NK-92 treated with Interleukin-12 subunit alpha and Interleukin-12 subunit beta, amount 100 ng/mL, for 24 hours (cell line): Measurements from ENCODE around the gene OR10A5.
"Not testable (repeated sequence)": the region's sequence is repeated elsewhere in the genome, so short reads cannot be mapped to it uniquely, and the experiment has no call there.

Experiments used
- DNase-seq: peaks from one replicate; lab custom pipeline; 2025; lab: John Stamatoyannopoulos, UW

OR10A5 gene

DNA sequence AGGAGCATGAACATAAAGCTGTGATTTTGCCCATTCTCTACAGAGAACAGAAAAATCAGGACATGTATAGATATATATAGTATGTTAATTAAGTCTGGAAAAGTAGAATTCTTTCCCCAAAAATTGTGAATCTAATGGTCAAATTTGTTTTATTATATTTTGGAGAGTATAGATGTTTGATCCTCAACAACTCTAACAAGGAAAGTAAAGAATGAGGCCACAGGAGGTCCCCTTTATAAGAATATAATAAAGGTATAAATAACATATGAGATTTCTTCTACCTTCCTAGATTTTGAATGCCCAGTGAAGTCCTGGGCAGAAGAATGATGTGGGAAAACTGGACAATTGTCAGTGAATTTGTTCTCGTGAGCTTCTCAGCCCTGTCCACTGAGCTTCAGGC lies 30.8 kb downstream of the OR10A5 start, which contains the start of gene OR10A4:
OR10A4 (plus strand) TSS at position 301 of the 400 bp plus-strand sequence; CDS start at position 324, 23 bp downstream.
- DNase-seq = no peak

GRCh38 chr11:6876914-6877313 lies 31.4 kb downstream of the OR10A5 start:
- no peak for DNase-seq

GRCh38 chr11:6882751-6883150 lies 37.3 kb downstream of the OR10A5 start:
- DNase-seq = no peak

- DNase-seq = not testable (repeated sequence)
Measured at GRCh38 chr11:6887711-6888110, 42.2 kb downstream of the OR10A5 start.

- no peak for DNase-seq
Measured at GRCh38 chr11:6888830-6889229, 43.3 kb downstream of the OR10A5 start.

DNA sequence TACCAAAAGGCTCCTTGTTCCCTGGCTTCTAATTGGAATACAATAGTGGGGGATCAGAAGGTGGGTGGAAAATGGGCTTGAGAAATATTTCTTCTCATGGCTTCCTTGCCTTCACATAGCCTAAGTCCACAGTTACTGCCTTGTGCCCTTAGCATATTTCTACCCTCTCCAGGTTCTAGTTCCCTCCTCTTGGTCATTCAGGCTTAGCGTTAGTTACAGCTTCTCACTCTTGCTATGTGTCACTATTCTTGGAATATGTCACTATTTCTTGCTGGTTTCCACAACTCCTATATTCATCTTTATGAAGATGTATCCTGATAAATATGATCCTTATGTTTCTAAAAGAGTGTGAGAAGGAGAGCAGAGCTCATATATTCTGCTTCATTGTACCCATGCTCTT lies 44.4 kb downstream of the OR10A5 start:
- no peak for DNase-seq

- DNase-seq = no peak
Measured at GRCh38 chr11:6892400-6892799, 46.9 kb downstream of the OR10A5 start, which contains the start of gene OR2D2. OR2D2 (minus strand) TSS chr11:6892500; CDS start chr11:6892500, 0 bp downstream.

DNA sequence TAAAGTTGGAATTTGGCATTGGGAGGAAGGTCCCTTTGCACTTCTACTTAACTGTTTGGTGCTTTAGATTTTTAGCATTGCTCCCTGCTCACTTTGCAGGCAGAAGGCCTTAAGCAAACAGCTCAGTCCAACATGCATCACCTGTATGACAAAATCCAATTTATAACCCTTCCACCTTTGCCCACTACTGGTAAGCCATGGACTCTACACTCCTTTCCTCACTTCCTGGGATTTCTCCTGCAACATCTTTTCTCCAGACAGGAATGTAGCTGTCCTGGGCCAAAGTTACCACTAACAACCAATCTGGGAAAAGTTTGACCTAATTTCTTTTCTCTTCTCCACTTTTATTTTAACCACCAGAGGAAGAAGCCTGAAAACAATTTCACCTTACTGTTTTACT lies 48.6 kb downstream of the OR10A5 start:
- DNase-seq = no peak

DNA sequence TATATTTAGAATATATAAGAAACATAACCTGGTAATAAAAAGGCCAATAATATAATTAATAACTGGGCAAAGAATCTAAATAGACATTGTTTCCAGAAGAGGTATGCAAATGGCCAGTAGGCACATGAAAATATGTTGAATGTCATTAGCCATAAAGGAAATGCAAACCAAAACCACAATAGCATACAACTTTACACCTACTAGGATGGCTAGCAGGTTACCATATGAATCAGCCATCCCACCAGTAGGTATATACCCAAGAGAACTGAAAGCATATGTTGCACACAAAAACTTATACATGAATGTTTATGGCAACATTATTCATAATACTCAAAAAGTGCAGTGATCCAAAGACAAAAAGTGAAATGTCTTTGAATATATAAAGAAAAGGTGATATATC lies 49.5 kb downstream of the OR10A5 start:
- no peak for DNase-seq
